Measurements from ENCODE around the gene NUDT13.

DNA sequence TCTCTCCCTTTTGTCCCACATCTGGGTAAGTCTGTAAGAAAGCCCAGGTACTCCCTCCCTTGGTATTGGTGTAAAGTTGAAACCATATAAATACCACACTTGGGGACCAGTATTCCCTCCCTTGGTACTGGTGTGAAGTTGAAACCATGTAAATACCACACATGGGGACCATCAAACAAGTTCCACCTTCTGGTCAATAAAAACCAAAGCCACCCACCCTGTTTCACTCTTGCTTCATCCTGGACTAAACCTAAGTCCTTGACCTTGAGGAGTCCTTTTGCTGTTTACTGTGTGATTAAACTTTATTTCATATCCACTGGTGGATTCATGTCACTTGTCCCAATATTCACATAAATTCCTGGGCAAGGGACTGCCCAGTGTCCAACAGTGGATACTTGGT is 22.0 kb upstream of the NUDT13 start:
- no peak for TF ChIP-seq CTCF (IDR thresholded peaks at IDR 0.05)
- no peak for TF ChIP-seq EP300 (IDR thresholded peaks at IDR 0.05)

All from sigmoid colon (tissue), 4 donors.